Right atrium auricular region (tissue), 2 donors: ENCODE measurements around the gene OTUD3. TPM values are rescaled to one million over a fixed set of nuclear protein-coding genes. Genes with fewer than 3 reads are reported as not detected.

ENCODE experiments used
- DNase-seq: peaks from one replicate; pipeline ENCODE4 v3.0.0-alpha.2; 2019; ENCODE audit warnings: low spot score
- H3K27ac ChIP-seq, 2 donors: fragments of 200-600 bp; sonication (generic); 1 replicate in 1 of 2; 2 replicates in 1 of 2; pipeline ENCODE4 v1.5.1; 2016 to 2019
- H3K27me3 ChIP-seq, 2 donors: fragments of 200-600 bp; sonication (generic); one replicate each; pipeline versions ENCODE4 v1.5.1 to v1.6.0; 2017 to 2019
- H3K36me3 ChIP-seq: fragments of 200-600 bp; sonication (generic); one replicate; pipeline ENCODE4 v1.5.1; 2016
- H3K4me1 ChIP-seq, 2 donors: fragments of 200-600 bp; sonication (generic); one replicate each; pipeline versions ENCODE4 v1.5.1 to v1.6.0; 2017 to 2019
- H3K4me3 ChIP-seq, 2 donors: fragments of 200-600 bp; sonication (generic); 1 replicate in 1 of 2; 2 replicates in 1 of 2; pipeline ENCODE4 v1.5.1; 2017 to 2019; ENCODE audit warnings: mild to moderate bottlenecking in 1 of 2, moderate library complexity in 1 of 2
- H3K9me3 ChIP-seq, 2 donors: fragments of 200-600 bp; sonication (generic); one replicate each; pipeline ENCODE4 v1.5.1; 2019
- total RNA-seq, 2 donors: library from RNA; depleted of rRNA; stranded (reverse); fragments of >200 nt; gene quantifications; one replicate each; pipeline ENCODE4 v1.1.0, GENCODE V29; 2016
- TF ChIP-seq, protein P1 (sequence below), 2 donors: fragments of 200-600 bp; sonication (generic); IDR thresholded peaks; one replicate each; pipeline ENCODE4 v1.5.1; 2019; ENCODE audit warnings: antibody characterized with exemption in 2 of 2

OTUD3 gene
- total RNA-seq, 2 donors from 2014 or later: 2.4 to 31.6 TPM

DNA sequence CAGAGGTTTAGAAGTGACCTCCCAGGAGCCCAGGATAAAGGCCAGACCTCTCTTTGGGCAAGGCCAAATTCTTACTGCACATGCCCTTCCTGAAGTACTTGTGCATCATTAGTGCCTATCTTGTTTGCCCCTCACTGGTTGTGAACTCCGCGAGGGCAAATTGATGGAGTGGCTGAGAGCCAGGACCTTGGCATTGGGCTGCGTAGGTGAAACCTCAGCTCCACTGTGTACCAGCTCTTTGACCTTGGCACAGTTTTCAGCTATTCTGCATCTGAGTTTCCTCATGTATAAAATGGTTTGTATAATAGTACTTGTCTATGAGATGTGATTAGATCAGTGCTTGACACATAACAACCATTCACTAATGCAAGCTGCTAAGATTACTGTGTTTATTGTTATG, 11.5 kb downstream of the OTUD3 start:
- H3K4me3 ChIP-seq: no peak overlapping the region
- H3K36me3 ChIP-seq: peaks cover 47% of the 10 kb centered on the region
- H3K4me1 ChIP-seq: no peaks in the 10 kb centered on the region
- no peak overlapping the region for H3K27ac ChIP-seq
- no peak for DNase-seq
- no peaks in the 10 kb centered on the region for H3K9me3 ChIP-seq
- TF ChIP-seq, protein P1, sequence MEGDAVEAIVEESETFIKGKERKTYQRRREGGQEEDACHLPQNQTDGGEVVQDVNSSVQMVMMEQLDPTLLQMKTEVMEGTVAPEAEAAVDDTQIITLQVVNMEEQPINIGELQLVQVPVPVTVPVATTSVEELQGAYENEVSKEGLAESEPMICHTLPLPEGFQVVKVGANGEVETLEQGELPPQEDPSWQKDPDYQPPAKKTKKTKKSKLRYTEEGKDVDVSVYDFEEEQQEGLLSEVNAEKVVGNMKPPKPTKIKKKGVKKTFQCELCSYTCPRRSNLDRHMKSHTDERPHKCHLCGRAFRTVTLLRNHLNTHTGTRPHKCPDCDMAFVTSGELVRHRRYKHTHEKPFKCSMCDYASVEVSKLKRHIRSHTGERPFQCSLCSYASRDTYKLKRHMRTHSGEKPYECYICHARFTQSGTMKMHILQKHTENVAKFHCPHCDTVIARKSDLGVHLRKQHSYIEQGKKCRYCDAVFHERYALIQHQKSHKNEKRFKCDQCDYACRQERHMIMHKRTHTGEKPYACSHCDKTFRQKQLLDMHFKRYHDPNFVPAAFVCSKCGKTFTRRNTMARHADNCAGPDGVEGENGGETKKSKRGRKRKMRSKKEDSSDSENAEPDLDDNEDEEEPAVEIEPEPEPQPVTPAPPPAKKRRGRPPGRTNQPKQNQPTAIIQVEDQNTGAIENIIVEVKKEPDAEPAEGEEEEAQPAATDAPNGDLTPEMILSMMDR (IDR thresholded peaks at IDR 0.05): no peak
- no peaks in the 10 kb centered on the region for H3K27me3 ChIP-seq

GRCh38 chr1:19894218-19894617, 12.0 kb downstream of the OTUD3 start:
- Histone ChIP-seq H3K27ac (no peak overlapping the region), H3K4me1 (no peaks in the 10 kb centered on the region), H3K36me3 (peaks cover 52% of the 10 kb centered on the region), H3K9me3 (no peaks in the 10 kb centered on the region), H3K27me3 (no peaks in the 10 kb centered on the region), H3K4me3 (no peak overlapping the region)
- TF ChIP-seq, protein P1 (IDR thresholded peaks at IDR 0.05): no peak
- no peak for DNase-seq

GRCh38 chr1:19901653-19902052, 19.5 kb downstream of the OTUD3 start:
- DNase-seq: no peak
- Histone ChIP-seq H3K4me1 (no peaks in the 10 kb centered on the region), H3K36me3 (peaks cover 46% of the 10 kb centered on the region), H3K27me3 (no peaks in the 10 kb centered on the region), H3K9me3 (no peaks in the 10 kb centered on the region), H3K27ac (no peak overlapping the region), H3K4me3 (no peak overlapping the region)
- TF ChIP-seq, protein P1 (IDR thresholded peaks at IDR 0.05): no peak

DNA sequence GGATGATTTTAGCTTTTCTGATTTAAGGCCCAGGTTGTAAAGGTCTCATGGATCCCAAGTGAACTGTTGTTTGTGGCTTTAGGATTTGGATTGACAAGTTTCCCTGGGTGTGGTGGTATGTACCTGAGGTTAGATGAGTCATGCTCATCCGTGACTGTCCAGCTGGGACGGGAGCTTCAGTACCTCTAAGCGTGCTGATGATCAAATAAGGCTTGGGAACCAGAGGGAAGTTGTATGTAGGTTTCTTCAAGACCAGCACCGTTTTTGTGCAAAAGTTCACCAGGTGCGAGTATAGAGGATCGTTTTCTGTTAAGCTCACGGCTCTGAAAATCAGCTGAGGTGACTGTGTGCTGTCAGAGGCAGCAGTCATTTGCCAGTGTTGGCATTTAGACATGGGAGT, 21.4 kb downstream of the OTUD3 start:
- no peak overlapping the region for H3K4me3 ChIP-seq
- TF ChIP-seq, protein P1 (IDR thresholded peaks at IDR 0.05): no peak
- H3K36me3 ChIP-seq: peaks cover 57% of the 10 kb centered on the region
- no peaks in the 10 kb centered on the region for H3K4me1 ChIP-seq
- no peaks in the 10 kb centered on the region for H3K27me3 ChIP-seq
- no peak overlapping the region for H3K27ac ChIP-seq
- no peak for DNase-seq
- H3K9me3 ChIP-seq: no peaks in the 10 kb centered on the region

DNA sequence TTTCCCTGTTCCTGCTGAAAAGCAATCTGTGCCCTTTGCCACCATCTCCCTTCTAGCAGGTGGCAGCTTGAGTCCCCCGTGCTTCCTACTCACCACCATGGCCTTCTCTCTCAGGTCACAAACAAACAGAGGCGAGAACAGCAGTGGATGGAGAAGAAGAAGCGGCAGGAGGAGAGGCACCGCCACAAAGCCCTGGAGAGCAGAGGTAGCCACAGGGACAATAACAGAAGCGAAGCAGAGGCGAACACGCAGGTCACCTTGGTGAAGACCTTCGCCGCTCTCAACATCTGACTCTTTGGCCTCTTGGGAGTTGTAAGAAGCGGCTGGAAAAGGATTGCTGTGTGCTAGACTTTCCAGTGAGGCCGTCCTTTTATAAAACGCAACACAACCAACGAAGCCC, 25.3 kb downstream of the OTUD3 start:
- H3K9me3 ChIP-seq: no peaks in the 10 kb centered on the region
- no peak overlapping the region for H3K27ac ChIP-seq
- H3K27me3 ChIP-seq: no peaks in the 10 kb centered on the region
- H3K36me3 ChIP-seq: peaks cover 84% of the 10 kb centered on the region
- TF ChIP-seq, protein P1 (IDR thresholded peaks at IDR 0.05): no peak
- H3K4me1 ChIP-seq: no peaks in the 10 kb centered on the region
- H3K4me3 ChIP-seq: no peak overlapping the region
- DNase-seq: no peak

GRCh38 chr1:19909392-19909791, 27.2 kb downstream of the OTUD3 start:
- Histone ChIP-seq H3K36me3 (peaks cover 93% of the 10 kb centered on the region), H3K27ac (no peak overlapping the region), H3K9me3 (no peaks in the 10 kb centered on the region), H3K4me3 (no peak overlapping the region), H3K4me1 (no peaks in the 10 kb centered on the region), H3K27me3 (no peaks in the 10 kb centered on the region)
- DNase-seq: no peak
- TF ChIP-seq, protein P1 (IDR thresholded peaks at IDR 0.05): no peak
